ENCODE results near the gene SERPINB11. TPM values are rescaled to one million over a fixed set of nuclear protein-coding genes. Genes with fewer than 3 reads are reported as not detected.

SERPINB11 gene
- total RNA-seq, 1 experiment from 2014 or later: not detected

DNA sequence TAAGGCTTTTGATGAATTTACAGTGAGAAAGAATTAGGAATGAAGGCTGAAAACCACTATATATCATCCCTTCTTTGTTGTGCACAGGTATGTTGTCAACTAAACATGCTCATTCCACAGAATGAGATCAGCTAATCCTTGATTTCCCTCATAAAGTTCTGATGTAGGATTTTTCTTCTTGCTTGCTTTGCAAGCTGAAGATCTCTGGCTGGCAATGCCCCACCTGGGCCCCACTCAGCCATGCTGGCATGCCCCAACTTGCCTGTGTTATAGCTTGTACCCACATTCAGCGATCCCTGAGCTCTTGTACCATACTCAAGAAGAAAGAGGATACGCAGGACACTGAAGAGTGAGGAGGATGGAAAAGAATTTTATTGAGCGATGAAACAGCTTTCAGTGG, 18.0 kb upstream of the SERPINB11 start:
- ChIA-PET CTCF (no interaction called here), POLR2A (no interaction called here)
- intact Hi-C loops (cut with micrococcal nuclease; ENCODE audit: unreplicated experiment): no loop called here
- Mint-ChIP-seq H3K27ac (ENCODE audit: unreplicated experiment) (no peak overlapping the region), H3K4me3 (ENCODE audit: unreplicated experiment) (no peak overlapping the region), H3K27me3 (ENCODE audit: insufficient read depth, unreplicated experiment) (no peaks in the 10 kb centered on the region), H3K4me1 (ENCODE audit: low read depth, unreplicated experiment) (peaks cover 8% of the 10 kb centered on the region), H3K9me3 (ENCODE audit: unreplicated experiment) (peaks cover 12% of the 10 kb centered on the region), H3K36me3 (ENCODE audit: insufficient read depth, unreplicated experiment) (peaks cover 6% of the 10 kb centered on the region)
- no TSS peak for BruUV-seq (replicated peaks)
- Histone ChIP-seq H3K9me3 (no peaks in the 10 kb centered on the region), H3K36me3 (ENCODE audit: control insufficient read depth, insufficient read depth, low read length) (no peaks in the 10 kb centered on the region), H3K27me3 (replicated peaks; ENCODE audit: control insufficient read depth, insufficient read depth, low read length) (no peaks in the 10 kb centered on the region), H3K4me1 (peaks cover 3% of the 10 kb centered on the region), H3K4me3 (ENCODE audit: low read depth, low read length) (no peak overlapping the region)
- TF ChIP-seq, protein P1, sequence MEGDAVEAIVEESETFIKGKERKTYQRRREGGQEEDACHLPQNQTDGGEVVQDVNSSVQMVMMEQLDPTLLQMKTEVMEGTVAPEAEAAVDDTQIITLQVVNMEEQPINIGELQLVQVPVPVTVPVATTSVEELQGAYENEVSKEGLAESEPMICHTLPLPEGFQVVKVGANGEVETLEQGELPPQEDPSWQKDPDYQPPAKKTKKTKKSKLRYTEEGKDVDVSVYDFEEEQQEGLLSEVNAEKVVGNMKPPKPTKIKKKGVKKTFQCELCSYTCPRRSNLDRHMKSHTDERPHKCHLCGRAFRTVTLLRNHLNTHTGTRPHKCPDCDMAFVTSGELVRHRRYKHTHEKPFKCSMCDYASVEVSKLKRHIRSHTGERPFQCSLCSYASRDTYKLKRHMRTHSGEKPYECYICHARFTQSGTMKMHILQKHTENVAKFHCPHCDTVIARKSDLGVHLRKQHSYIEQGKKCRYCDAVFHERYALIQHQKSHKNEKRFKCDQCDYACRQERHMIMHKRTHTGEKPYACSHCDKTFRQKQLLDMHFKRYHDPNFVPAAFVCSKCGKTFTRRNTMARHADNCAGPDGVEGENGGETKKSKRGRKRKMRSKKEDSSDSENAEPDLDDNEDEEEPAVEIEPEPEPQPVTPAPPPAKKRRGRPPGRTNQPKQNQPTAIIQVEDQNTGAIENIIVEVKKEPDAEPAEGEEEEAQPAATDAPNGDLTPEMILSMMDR (IDR thresholded peaks at IDR 0.05; ENCODE audit: insufficient read depth in 1 of 2, low read depth in 1 of 2, low read length in 1 of 2, severe bottlenecking in 1 of 2, unreplicated experiment in 1 of 2): no peak
- DNase-seq: no peak

DNA sequence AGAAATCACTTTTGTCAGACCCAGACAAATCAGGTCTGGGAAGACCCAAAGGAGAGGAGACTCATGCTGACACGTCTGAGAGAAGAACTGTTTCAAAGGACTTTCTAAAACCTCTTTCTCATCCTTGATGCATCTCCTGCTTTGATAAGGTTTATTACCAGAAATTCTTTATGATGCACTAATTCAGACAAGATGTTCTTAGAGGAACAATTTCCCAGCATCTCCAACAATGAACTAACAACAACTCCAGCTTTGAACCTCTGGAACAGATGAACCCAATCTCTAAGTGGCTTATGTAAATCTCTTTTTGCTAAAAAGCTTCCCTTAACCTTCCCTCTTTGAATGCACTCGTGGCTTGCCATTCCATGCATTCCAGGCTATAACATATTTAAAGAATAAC, 15.9 kb upstream of the SERPINB11 start:
- H3K36me3 ChIP-seq (ENCODE audit: control insufficient read depth, insufficient read depth, low read length): no peaks in the 10 kb centered on the region
- peaks cover 8% of the 10 kb centered on the region for H3K4me1 Mint-ChIP-seq (ENCODE audit: low read depth, unreplicated experiment)
- peaks cover 3% of the 10 kb centered on the region for H3K4me1 ChIP-seq
- H3K4me3 ChIP-seq (ENCODE audit: low read depth, low read length): no peak overlapping the region
- no peak overlapping the region for H3K4me3 Mint-ChIP-seq (ENCODE audit: unreplicated experiment)
- no TSS peak for BruUV-seq (replicated peaks)
- ChIA-PET CTCF (no interaction called here), POLR2A (no interaction called here)
- no peaks in the 10 kb centered on the region for H3K27me3 ChIP-seq (replicated peaks; ENCODE audit: control insufficient read depth, insufficient read depth, low read length)
- H3K27ac Mint-ChIP-seq (ENCODE audit: unreplicated experiment): no peak overlapping the region
- peaks cover 6% of the 10 kb centered on the region for H3K36me3 Mint-ChIP-seq (ENCODE audit: insufficient read depth, unreplicated experiment)
- H3K9me3 ChIP-seq: no peaks in the 10 kb centered on the region
- no peak for DNase-seq
- intact Hi-C loops (cut with micrococcal nuclease; ENCODE audit: unreplicated experiment): no loop called here
- H3K27me3 Mint-ChIP-seq (ENCODE audit: insufficient read depth, unreplicated experiment): no peaks in the 10 kb centered on the region
- H3K9me3 Mint-ChIP-seq (ENCODE audit: unreplicated experiment): peaks cover 12% of the 10 kb centered on the region
- TF ChIP-seq, protein P1 (IDR thresholded peaks at IDR 0.05; ENCODE audit: insufficient read depth in 1 of 2, low read depth in 1 of 2, low read length in 1 of 2, severe bottlenecking in 1 of 2, unreplicated experiment in 1 of 2): no peak

GRCh38 chr18:63689064-63689463, 13.7 kb upstream of the SERPINB11 start:
- H3K9me3 Mint-ChIP-seq (ENCODE audit: unreplicated experiment): no peaks in the 10 kb centered on the region

More at GRCh38 chr18:63689064-63689463, 13.7 kb upstream of the SERPINB11 start:
- H3K27me3 Mint-ChIP-seq (ENCODE audit: insufficient read depth, unreplicated experiment): no peaks in the 10 kb centered on the region
- no peak overlapping the region for H3K4me3 ChIP-seq (ENCODE audit: low read depth, low read length)
- ChIA-PET CTCF (no interaction called here), POLR2A (no interaction called here)
- DNase-seq: no peak
- no peaks in the 10 kb centered on the region for H3K36me3 Mint-ChIP-seq (ENCODE audit: insufficient read depth, unreplicated experiment)
- TF ChIP-seq, protein P1 (IDR thresholded peaks at IDR 0.05; ENCODE audit: insufficient read depth in 1 of 2, low read depth in 1 of 2, low read length in 1 of 2, severe bottlenecking in 1 of 2, unreplicated experiment in 1 of 2): no peak
- no peaks in the 10 kb centered on the region for H3K9me3 ChIP-seq
- intact Hi-C loops (cut with micrococcal nuclease; ENCODE audit: unreplicated experiment): no loop called here
- no peaks in the 10 kb centered on the region for H3K27me3 ChIP-seq (replicated peaks; ENCODE audit: control insufficient read depth, insufficient read depth, low read length)
- H3K4me1 ChIP-seq: no peaks in the 10 kb centered on the region
- no peak overlapping the region for H3K4me3 Mint-ChIP-seq (ENCODE audit: unreplicated experiment)
- H3K27ac Mint-ChIP-seq (ENCODE audit: unreplicated experiment): no peak overlapping the region
- BruUV-seq (replicated peaks): no TSS peak
- no peaks in the 10 kb centered on the region for H3K4me1 Mint-ChIP-seq (ENCODE audit: low read depth, unreplicated experiment)
- no peaks in the 10 kb centered on the region for H3K36me3 ChIP-seq (ENCODE audit: control insufficient read depth, insufficient read depth, low read length)

Data from Caco-2 (cell line).